Measurements from ENCODE around the gene DDX10.
A peak's percentile ranks its signal among the peaks of the same experiment; 100 is the strongest.
"Not testable (repeated sequence)": the region's sequence is repeated elsewhere in the genome, so short reads cannot be mapped to it uniquely, and the experiment has no call there.

Gene DDX10

GRCh38 chr11:108734283-108734682 lies 69.4 kb downstream of the DDX10 start:
- no peak for DNase-seq (ENCODE audit: low read depth)
- H3K4me3 ChIP-seq (ENCODE audit: low read length), result no peak overlapping the region
- no peak for TF ChIP-seq CTCF (IDR thresholded peaks at IDR 0.05; ENCODE audit: insufficient read depth, low read depth, low read length, missing control alignments)

DNA sequence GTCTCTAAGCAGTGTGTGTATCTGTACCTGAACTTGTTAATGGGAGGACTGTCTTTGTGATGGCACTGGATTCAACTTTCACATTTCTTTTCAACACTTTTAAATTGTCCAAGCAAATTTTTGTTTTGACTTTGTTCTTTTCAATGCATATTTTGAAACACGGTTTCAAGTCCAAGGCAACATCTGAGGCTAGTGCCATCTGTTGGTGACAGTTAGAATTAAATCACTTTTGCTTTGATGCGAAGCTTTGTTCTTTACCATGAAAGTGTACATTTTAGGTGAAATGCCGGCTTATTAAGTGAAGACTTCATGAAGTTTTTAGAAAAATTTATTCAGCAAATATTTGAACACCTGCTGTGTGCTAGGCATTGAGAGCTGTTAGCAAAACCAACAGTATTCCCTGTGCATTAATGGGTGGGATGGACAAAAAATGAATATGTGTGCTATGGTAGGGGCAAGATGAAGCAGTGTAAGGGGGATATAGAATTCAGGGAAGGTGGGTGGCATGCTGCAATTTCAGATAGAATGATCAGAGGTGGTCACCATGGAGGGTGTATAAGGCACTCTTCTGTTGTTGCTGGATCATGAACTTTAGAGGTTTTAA lies 70.2 kb downstream of the DDX10 start:
- peak; percentile 65 for TF ChIP-seq CTCF (IDR thresholded peaks at IDR 0.05; ENCODE audit: insufficient read depth, low read depth, low read length, missing control alignments)
- no peak overlapping the region for H3K4me3 ChIP-seq (ENCODE audit: low read length)
- DNase-seq (ENCODE audit: low read depth), result peak; percentile 44

DNA sequence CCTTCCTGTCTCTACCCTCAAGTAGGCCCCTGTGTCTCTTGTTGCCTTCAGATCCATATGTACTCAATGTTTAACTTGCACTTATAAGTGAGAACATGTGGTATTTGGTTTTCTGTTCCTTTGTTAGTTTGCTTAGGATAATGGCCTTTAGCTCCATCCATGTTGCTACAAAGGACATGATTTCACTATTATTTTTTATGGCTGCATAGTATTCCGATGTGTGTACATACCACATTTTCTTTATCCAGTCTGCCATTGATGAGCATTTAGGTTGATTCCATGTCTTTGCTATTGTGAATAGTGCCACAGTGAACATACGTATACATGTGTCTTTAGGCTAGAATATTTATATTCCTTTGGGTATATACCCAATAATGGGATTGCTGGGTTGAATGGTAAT lies 75.3 kb downstream of the DDX10 start:
- DNase-seq (ENCODE audit: low read depth); H3K4me3 ChIP-seq (ENCODE audit: low read length): not testable (repeated sequence)

DNA sequence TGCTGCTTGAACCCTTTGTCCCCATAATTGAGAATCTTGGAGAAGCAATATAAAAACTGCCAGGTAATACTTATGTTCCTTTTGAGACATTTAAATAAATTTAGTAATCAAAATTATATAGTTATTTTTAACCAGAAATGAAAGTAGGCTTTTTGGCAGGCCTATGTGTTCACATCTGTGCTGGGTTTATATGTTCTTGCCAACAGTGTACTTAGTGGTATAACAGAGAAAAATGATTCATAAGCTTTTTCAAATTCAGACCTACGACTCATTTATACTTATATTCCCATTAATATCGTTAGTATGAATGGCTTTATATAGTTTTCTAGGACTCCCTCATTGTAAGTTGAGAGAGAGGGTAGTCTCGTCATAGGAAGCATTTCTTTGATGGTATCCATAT lies 79.0 kb downstream of the DDX10 start:
- no peak overlapping the region for H3K4me3 ChIP-seq (ENCODE audit: low read length)
- DNase-seq (ENCODE audit: low read depth), result no peak
- TF ChIP-seq CTCF (IDR thresholded peaks at IDR 0.05; ENCODE audit: insufficient read depth, low read depth, low read length, missing control alignments), result no peak

- TF ChIP-seq CTCF (IDR thresholded peaks at IDR 0.05; ENCODE audit: insufficient read depth, low read depth, low read length, missing control alignments), result no peak
- H3K4me3 ChIP-seq (ENCODE audit: low read length), result no peak overlapping the region
- no peak for DNase-seq (ENCODE audit: low read depth)
Observed at GRCh38 chr11:108748968-108749367, 84.1 kb downstream of the DDX10 start.

- H3K4me3 ChIP-seq (ENCODE audit: low read length), result no peak overlapping the region
- TF ChIP-seq CTCF (IDR thresholded peaks at IDR 0.05; ENCODE audit: insufficient read depth, low read depth, low read length, missing control alignments), result no peak
- no peak for DNase-seq (ENCODE audit: low read depth)
Observed at GRCh38 chr11:108751444-108751843, 86.6 kb downstream of the DDX10 start.

- H3K4me3 ChIP-seq (ENCODE audit: low read length), result no peak overlapping the region
- DNase-seq (ENCODE audit: low read depth), result peak; percentile 56
- no peak for TF ChIP-seq CTCF (IDR thresholded peaks at IDR 0.05; ENCODE audit: insufficient read depth, low read depth, low read length, missing control alignments)
Observed at GRCh38 chr11:108752297-108752751, 87.5 kb downstream of the DDX10 start.

All from epithelial cell of esophagus (primary cell).